GM12874 (cell line): ENCODE data around the gene TSPEAR.

Source experiments
- CTCF ChIP-seq: IDR thresholded peaks from 2 replicates; pipeline ENCODE4 v1.5.1; 2011; ENCODE audit warnings: low read depth, mild to moderate bottlenecking, control low read depth, low read length, moderate library complexity; ENCODE audit not compliant: insufficient read depth

Gene TSPEAR

DNA sequence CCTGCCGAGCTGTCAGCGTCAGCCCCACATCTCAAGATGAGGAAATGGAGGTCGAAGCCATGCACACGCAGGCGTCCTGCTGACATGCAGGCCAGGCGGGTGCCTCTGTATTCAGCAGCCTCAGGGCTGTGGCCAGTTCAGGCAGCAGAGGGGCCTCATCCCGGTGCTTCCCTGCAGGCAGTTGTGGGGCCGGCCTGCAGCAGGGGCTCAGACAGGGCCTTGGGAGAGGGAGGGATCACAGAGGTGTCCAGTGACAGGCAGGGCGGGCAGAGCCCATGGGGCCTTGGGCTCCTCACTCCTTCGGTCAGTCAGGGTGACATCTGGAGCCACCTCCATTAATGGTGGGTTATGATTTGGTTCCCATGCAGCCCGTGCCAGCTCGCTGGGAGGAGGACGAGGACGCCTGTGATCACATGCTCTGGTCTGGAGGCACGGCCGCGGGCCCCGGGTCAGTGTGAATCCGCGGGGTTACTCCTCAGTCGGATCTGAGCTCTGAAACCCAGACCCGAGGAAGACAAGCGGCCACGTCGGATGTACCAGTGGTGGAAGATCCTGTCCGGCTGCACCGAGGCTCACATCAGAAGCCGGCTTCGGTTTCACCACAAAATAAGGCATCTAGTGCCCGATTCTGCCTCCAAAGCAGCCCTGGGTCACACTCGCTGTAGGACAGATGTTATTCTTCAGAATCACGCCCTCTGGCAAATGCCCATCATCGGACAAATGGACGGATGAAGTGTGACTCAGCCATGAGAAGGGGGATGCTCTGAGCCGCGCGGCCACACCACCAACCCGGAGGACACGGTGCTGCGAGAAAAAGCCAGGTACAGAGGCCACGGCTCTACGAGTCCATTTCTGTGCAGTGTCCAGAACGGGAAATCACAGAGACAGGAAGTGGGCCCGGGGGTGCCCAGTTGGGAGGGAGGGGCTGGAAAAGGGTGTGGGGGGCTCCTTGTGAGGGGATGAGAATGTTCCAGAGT lies 204.8 kb downstream of the TSPEAR start:
- no peak for TF ChIP-seq CTCF

GRCh38 chr21:44505673-44506278 lies 205.6 kb downstream of the TSPEAR start:
- TF ChIP-seq CTCF = no peak

DNA sequence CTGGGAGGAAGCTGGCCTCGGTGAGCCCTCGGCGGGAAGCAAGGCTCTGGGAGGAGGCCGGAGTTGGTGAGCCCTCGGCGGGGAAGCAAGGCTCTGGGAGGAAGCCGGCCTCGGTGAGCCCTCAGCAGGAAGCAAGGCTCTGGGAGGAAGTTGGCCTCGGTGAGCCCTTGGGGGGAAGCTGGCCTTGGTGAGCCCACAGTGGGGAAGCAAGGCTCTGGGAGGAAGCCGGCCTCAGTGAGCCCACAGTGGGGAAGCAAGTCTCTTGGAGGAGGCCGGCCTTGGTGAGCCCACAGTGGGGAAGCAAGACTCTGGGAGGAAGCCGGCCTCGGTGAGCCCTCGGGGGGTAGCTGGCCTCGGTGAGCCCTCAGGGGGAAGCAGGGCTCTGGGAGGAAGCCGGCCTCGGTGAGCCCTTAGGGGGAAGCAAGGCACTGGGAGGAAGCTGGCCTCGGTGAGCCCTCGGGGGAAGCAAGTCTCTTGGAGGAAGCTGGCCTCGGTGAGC lies 207.4 kb downstream of the TSPEAR start:
- no peak for TF ChIP-seq CTCF

DNA sequence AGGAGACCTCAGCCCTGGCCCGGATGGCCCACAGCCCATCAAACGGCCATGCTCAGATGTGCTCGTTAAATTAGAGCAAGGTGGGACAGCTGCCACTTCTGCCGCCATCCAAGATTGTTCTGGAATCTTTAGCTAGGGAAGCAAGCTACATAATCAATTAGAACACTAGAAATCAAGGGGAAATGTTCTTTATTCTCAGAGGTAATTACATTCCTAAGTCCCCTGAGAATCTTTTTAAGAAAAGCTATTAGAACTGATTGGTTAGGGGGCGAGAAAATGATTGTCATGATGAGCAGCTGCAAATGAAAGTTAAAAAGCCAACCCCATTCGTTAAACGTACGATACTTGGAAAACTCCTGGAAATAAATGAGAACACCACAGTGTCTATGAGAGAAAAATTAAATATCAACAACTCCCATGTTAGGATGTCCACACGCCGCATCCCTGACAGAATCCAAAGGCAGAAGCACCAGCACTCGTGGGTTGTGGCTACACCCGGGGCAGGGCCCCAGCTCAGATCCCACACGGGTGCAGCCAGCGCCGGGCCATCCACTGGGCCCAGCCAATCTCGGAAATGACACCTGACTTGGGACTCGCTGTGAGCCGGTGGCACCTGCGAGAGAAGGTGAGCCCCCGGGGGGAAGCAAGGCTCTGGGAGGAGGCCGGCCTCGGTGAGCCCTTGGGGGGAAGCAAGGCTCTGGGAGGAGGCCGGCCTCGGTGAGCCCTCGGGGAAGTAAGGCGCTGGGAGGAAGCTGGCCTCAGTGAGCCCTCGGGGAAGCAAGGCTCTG lies 209.0 kb downstream of the TSPEAR start:
- TF ChIP-seq CTCF = no peak

DNA sequence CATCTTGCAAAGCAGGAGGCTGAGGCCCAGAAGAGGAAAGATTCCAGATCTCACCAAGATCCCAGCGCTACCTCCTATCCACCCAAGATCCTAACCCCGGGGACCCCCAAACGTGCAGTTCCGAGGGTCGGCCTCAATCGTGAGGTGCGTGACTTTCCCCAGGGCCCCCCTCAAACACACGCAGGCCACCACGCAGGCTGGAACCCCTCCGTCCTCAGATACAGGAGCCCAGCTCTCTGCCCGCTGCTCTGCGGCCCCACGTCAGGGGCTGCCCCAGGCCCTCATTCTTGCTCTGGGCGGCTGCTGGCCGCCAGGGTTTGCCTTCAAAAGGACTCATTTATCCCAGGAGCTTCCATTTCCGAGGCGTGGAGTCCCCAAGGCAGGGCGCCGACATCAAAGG lies 211.3 kb downstream of the TSPEAR start:
- no peak for TF ChIP-seq CTCF

- no peak for TF ChIP-seq CTCF
Observed at GRCh38 chr21:44499631-44500030, 211.7 kb downstream of the TSPEAR start.

DNA sequence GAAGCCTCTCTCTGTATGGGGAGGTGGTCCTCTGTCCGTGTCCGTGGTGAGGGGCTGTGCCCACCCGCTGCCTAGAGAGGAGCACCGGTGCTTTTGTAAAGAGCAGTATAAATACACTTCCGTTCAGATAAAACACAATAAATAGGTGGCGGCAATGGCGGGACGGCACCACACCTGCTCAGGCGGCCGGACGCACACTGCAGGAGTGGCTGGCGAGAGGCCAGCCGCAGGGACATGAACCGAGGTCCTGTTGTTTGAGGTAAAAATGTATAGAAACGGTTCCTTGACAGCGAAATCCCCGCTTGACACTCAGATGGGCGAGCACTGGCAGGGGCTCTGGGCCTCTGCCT lies 212.2 kb downstream of the TSPEAR start:
- no peak for TF ChIP-seq CTCF
